Activated CD4-positive, CD25-positive, alpha-beta regulatory T cell treated with anti-CD3 and anti-CD28 coated beads, Interleukin-2, amount 50 U/mL, for 72 hours (primary cell): ENCODE data around the gene ZNF184.
A peak's percentile ranks its signal among the peaks of the same experiment; 100 is the strongest.

Experiments
- DNase-seq: peaks from one replicate; pipeline ENCODE4 v3.0.0; 2021

The ZNF184 gene

GRCh38 chr6:27472617-27473400 is at the start of gene ZNF184:
TSS of gene ZNF184 (minus strand) at chr6:27473105. CDS start at chr6:27472294, 811 bp downstream.
- peak; percentile 85 for DNase-seq

DNA sequence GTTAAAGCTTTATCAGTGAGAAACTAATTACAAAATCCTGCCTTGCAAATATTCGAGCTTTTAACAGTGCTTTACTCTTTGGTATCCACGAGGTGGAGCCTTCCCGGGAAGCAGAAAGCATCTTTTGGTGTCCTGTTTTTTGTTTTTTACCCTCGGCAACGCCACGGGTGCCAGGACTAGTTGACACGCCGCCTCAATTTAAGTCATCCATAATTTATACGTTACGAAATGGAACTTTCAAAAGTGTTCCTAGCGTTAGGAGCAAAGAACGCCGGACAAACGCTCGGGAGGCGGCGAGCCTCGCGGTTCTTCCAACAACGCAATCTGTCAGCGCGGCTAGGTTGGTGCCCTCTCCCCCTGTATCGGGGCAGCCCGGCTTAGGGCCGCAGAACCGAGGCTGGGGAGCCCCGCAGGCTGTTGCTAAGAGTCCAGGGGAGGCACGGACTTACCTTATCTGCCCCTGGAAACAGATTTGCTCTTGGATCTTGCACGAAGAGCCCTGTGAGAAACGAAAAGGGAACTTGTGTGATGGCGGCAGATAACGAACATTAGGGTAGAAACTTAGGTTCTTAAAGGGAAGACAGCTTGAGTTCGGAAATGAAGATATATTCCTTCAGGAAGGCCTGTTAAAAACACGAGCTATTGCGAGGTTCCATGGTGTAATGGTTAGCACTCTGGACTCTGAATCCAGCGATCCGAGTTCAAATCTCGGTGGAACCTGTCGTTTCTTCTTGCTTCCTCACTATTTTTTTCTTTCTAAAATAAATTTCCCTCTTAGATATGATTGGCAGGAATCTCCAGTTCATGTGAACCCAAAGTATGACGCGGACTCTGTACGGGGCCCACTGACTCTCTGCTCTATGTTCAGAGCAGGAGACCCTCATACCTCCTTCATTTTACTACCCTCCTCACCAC is 46.2 kb upstream of the ZNF184 start:
- DNase-seq = peak; percentile 62

GRCh38 chr6:27517928-27518787 is 45.3 kb upstream of the ZNF184 start:
- no peak for DNase-seq

GRCh38 chr6:27517238-27517637 is 44.3 kb upstream of the ZNF184 start:
- DNase-seq = no peak

GRCh38 chr6:27514906-27515495 is 42.1 kb upstream of the ZNF184 start:
- no peak for DNase-seq

GRCh38 chr6:27512525-27512924 is 39.6 kb upstream of the ZNF184 start:
- DNase-seq = no peak

GRCh38 chr6:27507041-27507956 is 34.4 kb upstream of the ZNF184 start:
- no peak for DNase-seq

DNA sequence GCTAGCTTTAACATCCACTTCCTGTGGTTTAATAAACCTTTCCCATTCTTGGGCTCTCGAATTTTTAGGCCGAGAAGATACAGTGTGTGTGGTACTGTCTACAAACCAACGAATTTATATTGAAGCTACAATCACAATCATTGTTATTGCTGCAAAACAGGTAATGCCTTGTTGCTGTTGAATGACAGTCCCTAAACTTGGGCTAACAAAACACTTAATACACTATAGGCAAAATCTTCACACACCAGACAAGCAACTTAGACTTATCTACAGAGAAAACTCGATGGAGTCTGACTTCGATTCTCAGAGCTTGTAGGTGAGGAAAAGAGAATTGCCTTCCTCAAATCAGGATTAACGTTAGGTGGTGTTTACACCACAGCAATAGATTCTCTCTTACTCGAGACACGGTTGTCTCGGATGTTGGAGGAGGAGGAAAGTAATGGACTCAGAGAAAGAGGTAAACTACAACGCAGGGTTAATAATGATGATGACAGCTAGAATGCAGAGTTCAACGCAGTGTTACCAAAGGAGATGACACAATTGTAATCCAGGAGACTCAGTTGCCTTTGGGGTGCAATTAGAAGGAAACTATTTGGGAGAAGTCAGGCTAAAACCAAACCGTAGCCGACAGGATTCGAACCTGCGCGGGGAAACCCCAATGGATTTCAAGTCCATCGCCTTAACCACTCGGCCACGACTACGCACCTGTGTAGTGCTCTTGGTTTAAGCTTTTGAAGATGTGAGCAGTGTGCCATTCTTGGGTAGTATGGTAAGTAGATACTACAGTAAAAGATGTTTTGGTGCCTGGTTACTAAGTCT is 32.5 kb upstream of the ZNF184 start:
- DNase-seq = peak; percentile 62

GRCh38 chr6:27503436-27504030 is 30.6 kb upstream of the ZNF184 start:
- peak; percentile 85 for DNase-seq

GRCh38 chr6:27502508-27503435 is 29.9 kb upstream of the ZNF184 start:
- DNase-seq = peak; percentile 73

DNA sequence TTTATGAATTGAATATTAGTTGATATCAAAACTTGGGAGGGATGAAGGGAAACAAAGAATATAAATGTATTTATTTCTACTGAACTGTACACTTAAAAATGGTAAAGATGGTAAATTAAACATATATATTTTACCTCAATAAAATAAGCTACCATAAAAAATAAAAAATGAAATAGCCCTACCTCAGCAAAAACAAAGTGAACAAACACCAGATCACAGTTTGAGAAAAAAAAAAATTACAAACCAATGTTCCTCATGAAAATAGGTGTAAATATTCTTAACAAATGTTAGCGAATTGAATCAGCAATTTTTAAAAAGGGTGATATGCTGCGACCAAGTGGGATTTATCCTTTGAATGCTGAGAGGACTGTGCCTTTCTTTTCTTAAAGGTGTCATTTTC is 28.3 kb upstream of the ZNF184 start:
- no peak for DNase-seq

- DNase-seq = no peak
Measured at GRCh38 chr6:27500177-27500576, 27.3 kb upstream of the ZNF184 start.

DNA sequence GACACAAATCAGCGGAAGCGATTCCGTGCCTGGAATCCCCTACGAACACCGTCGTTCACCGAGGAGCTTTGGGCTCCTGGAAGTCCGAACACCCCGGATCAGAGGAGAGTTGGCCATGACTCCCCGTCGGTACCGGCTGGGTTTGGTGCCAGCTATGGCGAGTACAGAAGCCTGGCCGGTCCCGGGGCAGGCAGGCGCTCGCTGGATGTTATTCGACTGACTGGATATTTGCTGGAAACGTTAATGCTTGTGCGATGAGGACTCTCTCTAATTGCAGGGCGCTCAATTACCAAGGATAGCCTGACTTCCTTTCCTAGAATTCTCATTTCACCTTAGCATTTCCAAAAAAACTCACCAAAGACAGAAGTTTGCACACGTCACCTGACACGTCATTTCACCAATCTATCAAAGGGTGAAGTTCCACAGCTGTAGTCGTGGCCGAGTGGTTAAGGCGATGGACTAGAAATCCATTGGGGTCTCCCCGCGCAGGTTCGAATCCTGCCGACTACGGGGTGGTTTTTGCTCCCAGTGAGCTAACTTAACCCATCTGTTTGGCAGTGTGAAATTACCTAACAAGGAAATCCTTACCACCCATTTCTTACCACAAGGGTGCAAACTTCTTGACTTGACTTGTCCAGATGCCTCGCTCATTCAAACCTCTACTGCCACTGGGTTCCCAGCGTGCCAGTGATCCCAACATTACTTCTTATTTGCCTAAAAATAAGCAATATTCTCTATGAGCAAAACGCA is 22.7 kb upstream of the ZNF184 start:
- peak; percentile 73 for DNase-seq

GRCh38 chr6:27494987-27495385 is 22.1 kb upstream of the ZNF184 start:
- DNase-seq = no peak

- no peak for DNase-seq
Measured at GRCh38 chr6:27494103-27494502, 21.2 kb upstream of the ZNF184 start.

DNA sequence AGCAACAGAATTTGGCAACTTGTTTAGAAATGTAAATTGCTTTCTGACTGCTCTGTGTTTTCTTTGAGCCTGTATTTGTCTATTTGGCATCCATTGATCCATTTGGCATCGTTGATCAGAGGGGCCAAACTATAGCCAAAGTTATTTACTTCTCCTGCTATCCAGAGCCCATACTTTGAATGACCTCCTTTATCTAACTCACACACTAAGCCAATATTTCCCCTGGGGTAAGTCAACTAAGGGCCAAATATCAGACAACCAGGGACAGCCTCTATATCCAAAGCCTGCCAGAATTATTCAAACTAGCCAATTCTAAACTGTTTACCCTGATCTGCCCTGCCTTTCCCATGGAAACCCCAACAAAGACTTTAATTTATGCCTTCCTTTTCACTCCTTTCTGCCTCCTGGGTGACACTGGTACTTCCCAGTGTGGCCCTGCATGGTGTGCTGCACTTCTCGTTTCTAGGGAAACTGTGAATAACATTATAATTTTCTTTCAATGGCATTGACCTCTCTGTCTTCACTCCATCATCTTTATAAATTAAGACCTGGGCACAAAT is 19.8 kb upstream of the ZNF184 start:
- DNase-seq = no peak

- peak; percentile 93 for DNase-seq
Measured at GRCh38 chr6:27479319-27480182, 6.6 kb upstream of the ZNF184 start.
